HTR-8/SVneo (cell line): ENCODE results near the gene CHST9.
"Not testable (repeated sequence)": the region's sequence is repeated elsewhere in the genome, so short reads cannot be mapped to it uniquely, and the experiment has no call there.

Source experiments
- DNase-seq: peaks from one replicate; pipeline ENCODE4 v3.0.0; 2011; ENCODE audit warnings: low spot score, mixed read lengths; ENCODE audit not compliant: insufficient read length
- FAIRE-seq: peaks from 2 replicates; lab custom pipeline; 2011; peaks lifted over from hg19 to GRCh38; lab: Jason Lieb, UNC

CHST9 gene

GRCh38 chr18:26956863-26957262 lies 228.2 kb downstream of the CHST9 start:
- DNase-seq = no peak
- FAIRE-seq = no peak

- FAIRE-seq (no peak), DNase-seq (no peak)
Observed at GRCh38 chr18:26948703-26949102, 236.4 kb downstream of the CHST9 start.

DNA sequence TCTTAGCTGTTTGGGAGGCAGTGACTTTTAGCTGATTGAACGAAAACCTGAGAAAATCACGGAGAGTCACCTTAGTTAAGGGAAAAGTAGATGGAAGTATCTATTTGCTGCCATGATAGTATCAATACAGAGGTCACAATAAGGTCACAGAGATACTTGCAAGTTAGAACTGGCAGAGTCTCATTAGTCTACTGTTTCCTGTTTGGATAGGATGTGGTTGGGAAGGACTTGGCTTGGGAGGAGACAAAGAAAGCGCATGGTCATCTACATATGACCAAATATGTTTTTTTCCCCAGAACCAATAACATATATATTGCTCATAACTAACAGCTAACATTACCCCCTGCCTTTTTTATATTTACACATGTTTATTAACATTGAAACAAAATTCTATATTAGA lies 241.2 kb downstream of the CHST9 start:
- DNase-seq = no peak
- FAIRE-seq = no peak

- no peak for DNase-seq
- FAIRE-seq = no peak
Observed at GRCh38 chr18:26941584-26941983, 243.5 kb downstream of the CHST9 start.

- FAIRE-seq (no peak), DNase-seq (no peak)
Observed at GRCh38 chr18:26940744-26941398, 244.2 kb downstream of the CHST9 start.

DNA sequence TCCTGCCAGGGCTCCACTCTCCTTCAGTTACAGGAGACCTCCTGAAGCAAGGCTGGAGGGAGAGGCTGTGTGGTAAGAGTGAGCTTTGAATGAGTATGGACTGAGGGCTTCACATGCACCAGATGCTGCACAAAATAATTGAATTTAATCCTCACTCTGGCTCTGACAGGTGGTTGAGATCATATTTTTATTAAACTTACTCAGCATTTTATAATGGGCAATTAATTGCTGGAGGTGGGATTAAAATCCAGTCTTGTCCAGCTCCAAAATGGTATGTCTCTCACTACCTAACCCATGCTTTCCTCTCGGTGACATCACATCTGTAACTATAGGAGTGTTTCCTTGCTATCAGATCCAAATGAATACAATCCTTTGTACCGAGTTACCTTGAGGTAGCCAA lies 253.4 kb downstream of the CHST9 start:
- FAIRE-seq = no peak
- no peak for DNase-seq

- FAIRE-seq = no peak
Observed at GRCh38 chr18:26930630-26931029, 254.5 kb downstream of the CHST9 start.

DNA sequence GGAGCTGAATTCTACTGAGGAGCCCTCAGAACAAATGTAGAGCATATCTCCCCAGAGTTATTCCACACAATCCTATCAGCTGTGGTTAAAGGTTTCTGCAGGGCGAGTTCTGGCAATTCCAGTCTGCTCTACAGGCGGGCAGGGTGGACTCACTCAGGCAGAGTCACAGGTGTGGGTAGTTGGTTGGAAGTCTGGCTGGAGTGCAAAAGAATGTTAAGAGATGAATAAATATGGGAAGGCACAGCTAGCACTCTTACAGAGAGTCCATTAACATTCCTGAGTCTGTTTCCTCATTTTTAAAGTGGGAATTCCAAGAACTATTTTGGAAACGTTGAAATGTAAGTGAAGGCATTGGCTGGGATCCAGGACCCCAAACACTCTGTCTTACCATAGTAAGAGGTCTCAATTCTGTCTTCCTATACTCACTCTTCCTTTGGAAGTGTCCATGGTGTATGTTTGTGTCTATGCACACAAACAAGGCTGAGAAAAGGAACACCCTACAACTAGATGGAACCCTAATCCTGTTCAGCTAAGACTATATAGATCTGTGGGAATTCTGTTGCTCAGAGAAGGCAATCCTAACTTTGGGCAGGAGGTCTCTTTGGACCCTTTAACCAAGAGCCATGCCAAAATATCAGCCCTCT lies 256.3 kb downstream of the CHST9 start:
- FAIRE-seq = no peak

More at GRCh38 chr18:26930630-26931029, 254.5 kb downstream of the CHST9 start:
- no peak for DNase-seq

DNA sequence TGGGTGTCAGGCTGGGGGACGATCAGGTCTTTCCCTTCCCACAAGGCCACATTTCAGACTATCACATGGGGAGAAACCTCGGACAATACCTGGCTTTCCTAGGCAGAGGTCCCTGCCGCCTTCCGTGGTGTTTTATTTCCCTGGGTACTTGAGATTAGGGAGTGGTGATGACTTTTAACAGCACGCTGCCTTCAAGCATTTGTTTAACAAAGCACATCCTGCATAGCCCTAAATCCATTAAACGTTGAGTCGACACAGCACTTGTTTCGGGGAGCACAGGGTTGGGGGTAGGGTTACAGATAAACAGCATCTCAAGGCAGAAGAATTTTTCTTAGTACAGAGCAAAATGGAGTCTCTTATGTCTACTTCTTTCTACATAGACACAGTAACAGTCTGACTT lies 257.3 kb downstream of the CHST9 start:
- not testable (repeated sequence) for DNase-seq, FAIRE-seq

More for the DNA sequence above, 256.3 kb downstream of the CHST9 start:
- DNase-seq = no peak

DNA sequence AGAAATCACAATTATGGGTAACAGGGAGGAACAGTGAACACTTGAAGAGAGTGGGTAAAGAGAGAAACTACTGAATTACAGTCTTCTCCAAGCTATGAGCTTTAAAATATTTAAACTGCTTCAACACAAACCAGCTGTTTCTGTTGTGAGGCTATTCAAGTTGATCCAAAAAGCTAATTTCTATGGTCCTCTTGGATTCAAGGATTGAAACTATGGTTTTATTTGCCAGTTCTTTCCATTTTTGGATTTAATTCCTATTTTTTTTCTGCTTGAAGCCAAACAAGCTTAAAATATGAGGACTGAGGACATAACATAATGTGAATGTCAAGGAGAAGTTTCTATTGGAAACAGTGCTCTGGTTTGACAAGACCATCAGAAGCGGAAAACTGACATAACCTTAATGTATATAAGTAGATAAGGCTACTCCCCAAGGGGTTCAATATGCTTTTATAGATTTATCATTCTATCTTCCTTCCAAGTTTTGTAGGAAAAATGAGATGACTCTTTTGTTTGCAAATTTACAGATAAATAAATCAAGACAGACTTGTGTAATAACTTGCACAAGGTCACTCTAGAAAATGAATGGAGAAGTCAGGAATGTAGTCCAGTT lies 258.9 kb downstream of the CHST9 start:
- no peak for DNase-seq
- FAIRE-seq = no peak

- DNase-seq (no peak), FAIRE-seq (no peak)
Observed at GRCh38 chr18:26925313-26925712, 259.8 kb downstream of the CHST9 start.

GRCh38 chr18:26922313-26922712 lies 262.8 kb downstream of the CHST9 start:
- FAIRE-seq (no peak), DNase-seq (no peak)

GRCh38 chr18:26920644-26921043 lies 264.5 kb downstream of the CHST9 start:
- no peak for FAIRE-seq
- no peak for DNase-seq

DNA sequence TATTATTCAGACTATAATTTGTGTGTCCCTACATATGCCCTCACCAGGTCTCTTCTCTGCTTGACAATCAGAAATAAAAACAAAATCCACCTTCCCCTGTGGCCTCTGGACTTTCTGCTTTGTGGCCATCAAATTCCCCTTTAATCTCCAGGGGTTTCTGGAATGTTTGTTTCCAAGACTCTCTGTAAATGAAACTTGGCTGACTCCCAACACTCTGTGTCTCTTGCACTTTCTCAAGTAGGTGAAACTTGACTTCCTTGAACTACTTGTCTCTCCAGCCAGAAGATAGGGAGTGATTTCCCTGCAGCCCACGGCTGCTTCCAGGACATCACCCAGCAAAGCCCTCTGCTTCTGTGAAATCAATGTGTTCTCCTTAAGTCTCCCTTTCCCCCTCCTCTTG lies 265.5 kb downstream of the CHST9 start:
- FAIRE-seq (no peak), DNase-seq (no peak)

- DNase-seq (no peak), FAIRE-seq (no peak)
Observed at GRCh38 chr18:26919201-26919600, 265.9 kb downstream of the CHST9 start.

DNA sequence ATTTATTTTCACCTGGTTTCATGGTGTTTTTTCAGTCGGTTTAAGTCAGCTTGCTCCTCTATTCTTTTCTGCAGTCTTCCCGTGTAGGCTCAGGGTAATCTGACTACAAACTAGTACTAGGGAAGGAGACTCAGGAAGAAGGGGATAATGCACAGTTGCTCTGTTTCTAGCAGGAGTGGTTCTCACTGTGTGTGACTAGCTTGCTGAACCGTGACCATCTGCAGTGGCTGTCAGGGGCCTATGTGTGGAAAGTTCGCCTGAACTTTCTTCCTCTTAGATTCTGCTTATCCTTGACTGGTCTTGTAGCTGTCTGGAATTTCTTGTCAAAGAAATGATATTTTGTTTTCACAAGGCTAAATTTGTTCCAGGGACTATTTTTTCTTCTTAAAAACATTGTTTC lies 273.3 kb downstream of the CHST9 start:
- DNase-seq (no peak), FAIRE-seq (no peak)

DNA sequence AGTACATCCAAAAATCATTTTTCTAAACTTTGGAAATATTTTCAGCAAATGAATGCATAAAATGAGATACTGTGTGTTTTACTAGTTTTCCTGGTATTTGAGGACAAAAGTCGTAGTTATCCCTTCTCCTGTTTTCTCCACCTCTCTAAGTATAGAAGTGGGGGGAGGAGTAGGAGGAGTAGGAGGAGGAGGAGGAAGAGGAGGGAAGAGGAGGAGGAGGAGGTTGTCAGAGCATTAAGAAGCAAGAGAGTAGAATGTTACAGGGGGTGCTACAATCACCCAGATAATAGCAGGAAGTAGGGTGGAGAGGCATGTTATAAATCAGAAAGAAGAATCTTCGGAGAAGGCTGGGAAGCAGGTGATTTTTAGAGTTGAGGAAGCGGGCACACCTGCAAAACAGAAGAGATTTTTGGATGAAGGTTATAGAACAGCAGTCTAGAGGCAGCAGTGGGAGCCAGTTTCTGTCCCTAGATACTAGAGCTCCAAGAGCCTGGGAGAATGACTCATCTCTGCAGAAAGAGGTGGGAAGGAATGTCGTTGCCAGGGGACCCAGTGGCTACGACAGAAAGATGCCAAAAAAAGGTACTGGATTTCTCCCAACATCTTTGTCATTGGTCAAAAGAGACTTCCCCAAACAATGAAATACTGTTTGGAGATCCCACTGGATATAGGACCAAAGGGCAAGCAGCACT lies 275.4 kb downstream of the CHST9 start:
- FAIRE-seq (no peak), DNase-seq (no peak)

DNA sequence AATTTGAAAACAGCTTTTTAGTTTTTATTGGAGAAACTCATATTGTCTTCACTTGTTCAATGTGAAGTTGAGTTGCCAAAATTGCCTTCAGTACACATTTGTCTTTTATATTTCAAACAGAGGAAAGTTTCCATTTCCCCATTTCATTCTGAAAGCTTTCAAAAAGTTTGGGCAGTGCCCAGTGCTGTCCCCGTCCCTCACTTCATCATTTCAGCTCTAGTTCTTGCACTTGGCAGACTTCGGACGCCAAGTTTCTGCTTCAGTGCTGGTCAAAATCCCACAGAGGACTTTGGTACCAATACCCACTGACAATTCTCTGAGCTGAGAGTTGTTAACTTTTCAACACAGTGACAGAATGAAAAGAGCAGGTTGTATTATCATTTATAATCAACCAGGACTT lies 276.2 kb downstream of the CHST9 start:
- DNase-seq (no peak), FAIRE-seq (no peak)

DNA sequence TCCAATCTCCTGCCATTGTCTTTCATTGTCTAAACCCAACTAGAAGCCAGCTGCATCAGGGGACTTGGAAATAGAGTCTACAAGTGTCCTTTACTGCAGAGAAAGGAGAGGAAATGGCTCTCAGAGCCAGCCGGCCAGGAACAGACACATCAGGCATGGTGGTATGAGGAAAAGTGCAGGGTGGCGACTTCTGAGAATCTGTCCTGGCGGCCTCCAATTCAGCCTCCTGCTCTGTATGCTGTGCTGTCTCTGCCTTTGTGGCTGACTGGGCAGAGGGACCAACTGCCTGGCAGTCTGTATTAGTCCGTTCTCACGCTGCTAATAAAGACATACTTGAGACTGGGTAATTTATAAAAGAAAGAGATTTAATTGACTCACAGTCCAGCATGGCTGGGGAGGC lies 282.8 kb downstream of the CHST9 start:
- FAIRE-seq (no peak), DNase-seq (no peak)

DNA sequence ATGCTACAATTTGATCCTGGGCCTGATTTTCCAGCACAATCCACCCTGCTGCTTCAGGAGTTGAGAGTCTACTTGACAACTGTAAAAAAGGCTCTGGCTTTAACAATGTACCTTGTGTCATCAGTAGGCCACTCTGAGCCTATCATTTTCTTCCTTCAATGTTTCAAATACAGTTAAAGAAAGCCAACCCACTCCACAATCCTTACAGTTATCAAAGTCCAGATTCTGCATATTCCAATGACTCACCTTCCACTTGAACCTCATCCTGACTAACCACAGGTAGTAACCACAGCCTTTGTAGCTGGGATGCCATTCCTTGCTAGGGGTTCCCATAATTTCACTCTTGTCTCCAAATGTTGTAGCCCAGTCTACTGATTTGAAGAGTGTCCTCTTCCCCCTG lies 284.1 kb downstream of the CHST9 start:
- no peak for DNase-seq

DNA sequence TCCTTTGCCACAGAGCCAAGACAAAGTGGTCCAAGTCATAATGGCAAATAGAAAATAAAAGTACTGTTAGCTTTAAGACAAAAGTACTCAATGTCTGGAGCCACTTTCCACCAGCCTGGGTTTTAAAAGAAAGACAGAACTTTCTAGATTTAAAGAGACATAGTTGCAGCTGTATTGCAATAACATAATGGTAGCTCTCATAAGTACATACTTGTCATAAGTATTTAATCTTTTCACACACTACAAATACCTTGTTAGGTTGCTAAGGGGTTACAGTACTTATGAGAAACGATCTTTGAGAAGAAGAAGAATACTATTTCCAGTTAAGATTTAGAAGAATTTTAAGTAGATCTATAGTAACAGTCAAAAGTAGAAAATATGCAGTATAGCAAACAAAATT lies 290.7 kb downstream of the CHST9 start:
- no peak for FAIRE-seq

More for the DNA sequence above, 284.1 kb downstream of the CHST9 start:
- FAIRE-seq = no peak

More for the DNA sequence above, 290.7 kb downstream of the CHST9 start:
- DNase-seq = no peak
